ENCODE measurements around the gene ARID1A. TPM values are rescaled to one million over a fixed set of nuclear protein-coding genes. Genes with fewer than 3 reads are reported as not detected.

Gene ARID1A
- total and polyA plus RNA-seq, 9 of the 15 experiments (the other 6 are each of a cell fraction or from before 2014, with no cell fraction given) = 8.3 to 88.3 (median 22.5) TPM

- peak; percentile 67; the same call in 1 of the 2 replicates for TF ChIP-seq TFAP4 (CRISPR knock-in tag; IDR thresholded peaks at IDR 0.05; ENCODE audit: borderline replicate concordance)
- TF ChIP-seq ZSCAN29 (IDR thresholded peaks at IDR 0.05) = no peak
- TF ChIP-seq LEF1 (IDR thresholded peaks at IDR 0.05) = peak; percentile 80; the same call in 1 of the 2 replicates
- TF ChIP-seq GATAD2A (IDR thresholded peaks at IDR 0.05) = no peak
- no peak for TF ChIP-seq HCFC1 (IDR thresholded peaks at IDR 0.05; ENCODE audit: low read depth, low read length)
- TF ChIP-seq NCOA6 (IDR thresholded peaks at IDR 0.05) = no peak
- TF ChIP-seq E2F3 (CRISPR knock-in tag; IDR thresholded peaks at IDR 0.05) = no peak
- peak; percentile 77 for TF ChIP-seq ATF7 (IDR thresholded peaks at IDR 0.05)
- TF ChIP-seq ETV5 (CRISPR knock-in tag; IDR thresholded peaks at IDR 0.05; ENCODE audit: low read depth) = no peak
- no peak for TF ChIP-seq HEY1 (CRISPR knock-in tag; IDR thresholded peaks at IDR 0.05; ENCODE audit: borderline replicate concordance)
- peak; percentile 94 for TF ChIP-seq PRDM10 (IDR thresholded peaks at IDR 0.05; ENCODE audit: partially characterized antibody)
- 0 out of 2 replicates have a peak, but pooled peaks have one; percentile 27 for TF ChIP-seq MEF2A (IDR thresholded peaks at IDR 0.05; ENCODE audit: control insufficient read depth, low read depth, low read length)
- TF ChIP-seq CC2D1A (IDR thresholded peaks at IDR 0.05) = no peak
- TF ChIP-seq GABPB1 (CRISPR knock-in tag; IDR thresholded peaks at IDR 0.05) = 0 out of 2 replicates have a peak, but pooled peaks have one; percentile 19
- TF ChIP-seq, protein P1, sequence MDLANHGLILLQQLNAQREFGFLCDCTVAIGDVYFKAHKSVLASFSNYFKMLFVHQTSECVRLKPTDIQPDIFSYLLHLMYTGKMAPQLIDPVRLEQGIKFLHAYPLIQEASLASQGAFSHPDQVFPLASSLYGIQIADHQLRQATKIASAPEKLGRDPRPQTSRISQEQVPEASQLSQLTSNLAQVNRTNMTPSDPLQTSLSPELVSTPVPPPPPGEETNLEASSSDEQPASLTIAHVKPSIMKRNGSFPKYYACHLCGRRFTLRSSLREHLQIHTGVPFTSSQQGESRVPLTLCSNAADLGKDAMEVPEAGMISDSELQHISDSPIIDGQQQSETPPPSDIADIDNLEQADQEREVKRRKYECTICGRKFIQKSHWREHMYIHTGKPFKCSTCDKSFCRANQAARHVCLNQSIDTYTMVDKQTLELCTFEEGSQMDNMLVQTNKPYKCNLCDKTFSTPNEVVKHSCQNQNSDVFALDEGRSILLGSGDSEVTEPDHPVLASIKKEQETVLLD (IDR thresholded peaks at IDR 0.05) = peak; percentile 59; the same call in 1 of the 2 replicates
- TF ChIP-seq DACH1 (IDR thresholded peaks at IDR 0.05; ENCODE audit: partially characterized antibody) = no peak
Observed at GRCh38 chr1:26786437-26787380, 90.9 kb downstream of the ARID1A start (continued).

All from K562 (cell line).